Measurements from ENCODE around the gene PES1. TPM values are rescaled to one million over a fixed set of nuclear protein-coding genes. Genes with fewer than 3 reads are reported as not detected.

The PES1 gene
- 42.1 TPM for total RNA-seq

GRCh38 chr22:30591588-30592359 lies at the start of gene PES1:
TSS of gene PES1 (minus strand) at chr22:30591910. CDS start at chr22:30591833, 77 bp downstream.

DNA sequence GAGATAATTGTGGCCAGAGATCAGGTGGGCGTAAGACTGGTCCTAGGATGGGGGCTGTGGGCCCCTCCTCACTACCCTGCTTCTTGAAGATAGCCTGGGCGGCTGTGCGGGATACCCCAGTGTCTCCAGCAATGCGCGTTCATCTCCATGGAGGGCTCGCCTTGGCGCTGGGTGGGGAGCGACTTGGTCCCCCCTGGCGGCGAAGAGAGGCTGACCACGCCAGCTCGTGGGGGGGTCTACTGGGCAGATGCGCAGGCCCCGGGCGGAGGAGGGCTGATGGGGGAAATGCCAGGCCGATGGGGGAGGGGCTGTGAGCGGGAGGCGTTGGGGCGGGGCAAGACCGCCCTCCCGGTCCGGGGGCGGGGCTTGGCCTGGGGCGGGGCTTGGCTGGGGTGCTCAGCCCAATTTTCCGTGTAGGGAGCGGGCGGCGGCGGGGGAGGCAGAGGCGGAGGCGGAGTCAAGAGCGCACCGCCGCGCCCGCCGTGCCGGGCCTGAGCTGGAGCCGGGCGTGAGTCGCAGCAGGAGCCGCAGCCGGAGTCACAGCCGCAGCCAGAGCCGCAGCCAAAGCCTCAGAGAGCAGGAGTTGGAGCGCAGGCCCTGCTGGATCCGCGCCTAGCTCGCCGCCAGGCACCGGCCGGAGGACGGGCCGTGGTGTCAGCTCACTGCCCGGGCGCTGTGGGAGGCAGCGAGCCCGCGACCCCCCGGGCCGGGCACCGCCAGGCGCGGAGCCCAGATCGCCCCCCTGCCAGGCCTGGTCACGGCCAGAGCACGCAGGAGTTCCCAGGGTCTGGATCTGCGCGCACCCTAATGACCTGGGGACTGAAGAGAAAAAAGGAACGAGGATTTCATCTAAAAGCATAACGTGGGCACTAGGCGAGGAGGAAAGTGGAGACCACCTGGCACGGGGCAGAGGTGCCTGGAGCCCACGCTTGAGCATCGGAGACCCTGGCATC lies 43.8 kb upstream of the PES1 start, which contains the start of gene SLC35E4:
Gene SLC35E4, plus strand, starts transcription at position 509 of the 953 bp plus-strand sequence. CDS start 670 bp downstream, outside the sequence.

GRCh38 chr22:30606455-30607299 lies 15.0 kb upstream of the PES1 start, which contains the start of gene TCN2:
TSS of gene TCN2 (plus strand) at chr22:30607174. CDS start at chr22:30607332, 158 bp downstream.

GRCh38 chr22:30574095-30574981 lies 17.4 kb downstream of the PES1 start, which contains the start of gene GAL3ST1:
TSS of gene GAL3ST1 (minus strand) at chr22:30574665. CDS start at chr22:30557392, 17,273 bp downstream.

GRCh38 chr22:30546616-30547015 lies 45.1 kb downstream of the PES1 start, which contains the start of gene SEC14L6:
TSS of gene SEC14L6 (minus strand) at chr22:30546741. CDS start at chr22:30546682, 59 bp downstream.

Other genes with a start within 250 kb of the PES1 start
- gene SF3A1, start 235.0 kb downstream of the PES1 start, total RNA-seq = 78.5 TPM
- 13.0 TPM for gene CCDC157, start 234.9 kb downstream of the PES1 start, total RNA-seq
- 19.8 TPM for gene RNF215, start 204.5 kb downstream of the PES1 start, total RNA-seq
- gene SEC14L2, start 194.9 kb downstream of the PES1 start, total RNA-seq = 27.5 TPM
- 18.7 TPM for gene MTFP1, start 166.1 kb downstream of the PES1 start, total RNA-seq
- not detected for gene SEC14L3, start 119.9 kb downstream of the PES1 start, total RNA-seq
- gene SEC14L4, start 86.2 kb downstream of the PES1 start, total RNA-seq = 0.60 TPM
- 4.1 TPM for gene SEC14L6, start 45.2 kb downstream of the PES1 start, total RNA-seq
- 2.7 TPM for gene GAL3ST1, start 17.2 kb downstream of the PES1 start, total RNA-seq
- gene TCN2, start 15.3 kb upstream of the PES1 start, total RNA-seq = 31.2 TPM
- 8.8 TPM for gene SLC35E4, start 43.9 kb upstream of the PES1 start, total RNA-seq
- 16.6 TPM for gene DUSP18, start 76.0 kb upstream of the PES1 start, total RNA-seq
- 59.9 TPM for gene OSBP2, start 103.0 kb upstream of the PES1 start, total RNA-seq

All from camera-type eye (tissue), 1 donor.